Fibroblast of pulmonary artery (primary cell): Measurements from ENCODE around the gene LIX1.

Source experiments
- DNase-seq: peaks from one replicate; pipeline ENCODE4 v3.0.0-alpha.2; 2010; ENCODE audit warnings: low read depth
- H3K4me3 ChIP-seq: replicated peaks from 2 replicates; pipeline ENCODE4 v1.5.1; 2011; ENCODE audit warnings: low read depth, mild to moderate bottlenecking, control low read depth, low read length, moderate library complexity
- TF ChIP-seq, protein P1 (sequence below): IDR thresholded peaks from 2 replicates; pipeline ENCODE4 v1.5.1; 2011; ENCODE audit warnings: mild to moderate bottlenecking, control low read depth, low read length, inconsistent platforms; ENCODE audit errors: missing control alignments

LIX1 gene

GRCh38 chr5:97100476-97100875 is 41.9 kb downstream of the LIX1 start:
- H3K4me3 ChIP-seq, result no peak overlapping the region
- TF ChIP-seq, protein P1, sequence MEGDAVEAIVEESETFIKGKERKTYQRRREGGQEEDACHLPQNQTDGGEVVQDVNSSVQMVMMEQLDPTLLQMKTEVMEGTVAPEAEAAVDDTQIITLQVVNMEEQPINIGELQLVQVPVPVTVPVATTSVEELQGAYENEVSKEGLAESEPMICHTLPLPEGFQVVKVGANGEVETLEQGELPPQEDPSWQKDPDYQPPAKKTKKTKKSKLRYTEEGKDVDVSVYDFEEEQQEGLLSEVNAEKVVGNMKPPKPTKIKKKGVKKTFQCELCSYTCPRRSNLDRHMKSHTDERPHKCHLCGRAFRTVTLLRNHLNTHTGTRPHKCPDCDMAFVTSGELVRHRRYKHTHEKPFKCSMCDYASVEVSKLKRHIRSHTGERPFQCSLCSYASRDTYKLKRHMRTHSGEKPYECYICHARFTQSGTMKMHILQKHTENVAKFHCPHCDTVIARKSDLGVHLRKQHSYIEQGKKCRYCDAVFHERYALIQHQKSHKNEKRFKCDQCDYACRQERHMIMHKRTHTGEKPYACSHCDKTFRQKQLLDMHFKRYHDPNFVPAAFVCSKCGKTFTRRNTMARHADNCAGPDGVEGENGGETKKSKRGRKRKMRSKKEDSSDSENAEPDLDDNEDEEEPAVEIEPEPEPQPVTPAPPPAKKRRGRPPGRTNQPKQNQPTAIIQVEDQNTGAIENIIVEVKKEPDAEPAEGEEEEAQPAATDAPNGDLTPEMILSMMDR, result no peak
- peak; percentile 13 for DNase-seq

- DNase-seq, result no peak
- TF ChIP-seq, protein P1, result no peak
- no peak overlapping the region for H3K4me3 ChIP-seq
Observed at GRCh38 chr5:97098922-97099321, 43.5 kb downstream of the LIX1 start.

DNA sequence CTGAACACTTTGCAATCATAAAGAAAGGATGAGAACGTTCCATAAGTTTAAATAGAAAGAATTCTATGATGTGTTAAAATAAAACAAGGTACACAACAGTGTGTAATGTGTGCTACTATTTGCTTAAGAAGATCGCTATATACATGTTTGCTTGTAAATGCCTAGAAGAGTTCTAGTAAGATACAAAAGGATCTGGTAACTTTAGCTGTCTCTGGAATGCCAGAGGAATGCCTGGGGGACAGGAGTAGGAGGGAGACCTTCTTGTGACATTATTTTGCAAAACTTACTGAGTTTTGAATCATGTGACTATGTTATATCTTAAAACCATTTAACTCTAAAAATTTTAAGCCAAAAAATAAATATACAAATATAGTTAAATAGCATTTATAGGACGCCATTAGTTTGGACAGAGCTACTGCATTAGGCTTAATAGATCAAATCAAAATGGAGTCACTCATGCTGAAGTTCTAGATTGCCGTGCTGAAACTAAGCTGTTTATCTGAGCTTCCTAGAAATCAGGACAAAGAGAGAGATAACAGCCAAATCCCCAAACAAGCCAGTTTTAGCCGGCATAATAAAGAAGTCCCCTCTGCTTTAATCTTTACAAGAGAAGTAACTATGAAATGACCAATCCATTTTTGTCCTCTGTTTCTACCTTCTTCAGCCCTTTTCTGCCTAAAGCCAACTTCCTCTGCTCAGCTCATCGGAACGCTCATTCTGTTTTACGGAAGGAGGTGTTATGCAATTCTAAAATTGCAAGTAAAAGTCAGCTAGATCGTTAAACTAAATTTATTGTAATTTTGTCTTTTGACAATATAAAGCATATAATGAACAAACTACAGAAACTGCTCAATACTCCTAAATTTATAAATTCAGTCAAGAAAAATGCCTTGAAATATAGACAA is 44.8 kb downstream of the LIX1 start:
- H3K4me3 ChIP-seq, result no peak overlapping the region
- TF ChIP-seq, protein P1, result no peak
- DNase-seq, result no peak

DNA sequence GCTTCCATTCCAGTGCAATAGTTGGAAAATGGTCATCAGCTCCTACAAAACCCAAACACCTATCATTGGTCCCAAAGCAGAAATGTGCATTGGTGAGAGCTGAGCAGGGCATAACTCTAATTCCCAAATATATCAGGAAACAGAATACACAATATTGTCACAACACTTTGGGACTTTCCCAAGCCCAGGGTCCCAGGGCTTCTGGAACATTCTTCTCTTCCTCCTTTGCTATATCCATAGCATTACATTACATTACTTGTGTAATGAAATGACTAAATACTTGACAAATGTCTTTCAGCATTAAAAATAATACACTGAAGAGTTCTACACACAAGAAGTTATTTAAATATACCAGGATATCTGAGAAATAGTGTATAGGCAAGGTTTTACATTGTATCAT is 45.6 kb downstream of the LIX1 start:
- no peak overlapping the region for H3K4me3 ChIP-seq
- no peak for DNase-seq
- TF ChIP-seq, protein P1, result no peak

DNA sequence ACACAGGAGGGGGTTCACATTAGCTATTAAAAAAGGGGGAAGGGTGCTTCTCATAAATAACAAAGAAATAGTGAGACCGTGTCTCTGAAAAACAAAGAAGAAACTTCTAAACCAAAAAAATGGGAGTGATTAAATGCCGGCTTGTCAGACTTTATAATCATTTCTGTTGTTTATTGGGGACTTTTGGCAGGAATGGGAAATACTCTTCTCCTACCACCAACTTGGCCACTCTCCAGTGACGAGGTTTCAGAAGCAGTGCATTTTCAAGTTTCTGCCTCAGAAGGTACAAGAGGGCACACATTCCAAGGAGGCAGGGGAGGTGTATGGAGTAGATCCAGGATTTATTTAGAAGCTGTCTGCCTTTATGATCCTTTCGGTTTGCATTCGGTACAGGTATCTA is 46.2 kb downstream of the LIX1 start:
- no peak overlapping the region for H3K4me3 ChIP-seq
- peak; percentile 6 for DNase-seq
- TF ChIP-seq, protein P1, result no peak

DNA sequence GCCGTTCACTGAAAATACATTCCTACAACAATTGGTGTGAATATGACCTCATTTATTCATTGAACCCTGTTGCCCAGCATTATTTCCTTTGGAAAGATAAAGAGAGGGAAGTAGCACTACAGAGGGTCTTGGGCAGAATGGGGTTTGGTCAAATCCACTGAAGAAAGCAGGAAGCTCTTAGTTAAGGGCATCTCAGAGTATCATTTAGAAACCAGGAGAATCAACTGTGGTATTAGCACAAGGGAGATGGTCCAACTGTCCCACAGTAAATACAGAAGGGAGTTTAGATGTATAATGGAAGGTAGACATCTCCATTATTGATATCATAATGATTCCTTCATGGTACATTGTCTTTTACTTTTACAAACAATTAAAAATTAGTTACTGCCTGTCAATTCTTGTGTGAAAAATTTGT is 47.1 kb downstream of the LIX1 start:
- TF ChIP-seq, protein P1, result no peak
- no peak for DNase-seq
- no peak overlapping the region for H3K4me3 ChIP-seq
